NCI-H2029 (cell line): Measurements from ENCODE around the gene TAF7.
"Not testable (repeated sequence)": the region's sequence is repeated elsewhere in the genome, so short reads cannot be mapped to it uniquely, and the experiment has no call there.

Experiments
- DNase-seq: peaks from one replicate; lab custom pipeline; 2025; lab: John Stamatoyannopoulos, UW

Gene TAF7

GRCh38 chr5:141320225-141321169 is at the start of gene TAF7:
Gene TAF7, minus strand, starts transcription at chr5:141320784. Its CDS starts 740 bp downstream, at chr5:141320044.
- DNase-seq, result peak; percentile 87

GRCh38 chr5:141366016-141366896 is 45.7 kb upstream of the TAF7 start:
- DNase-seq, result no peak

GRCh38 chr5:141363952-141364660 is 43.5 kb upstream of the TAF7 start, which contains the start of gene PCDHGA5:
Gene PCDHGA5, plus strand, starts transcription at chr5:141364162. Its CDS starts 169 bp downstream, at chr5:141364331.
- no peak for DNase-seq

- DNase-seq, result no peak
These were observed 42.1 kb upstream of the TAF7 start for GRCh38 chr5:141362719-141363118.

- DNase-seq, result no peak
These were observed 40.1 kb upstream of the TAF7 start for GRCh38 chr5:141360685-141361084.

GRCh38 chr5:141359790-141360426 is 39.3 kb upstream of the TAF7 start, which contains the start of gene PCDHGB2:
Gene PCDHGB2, plus strand, starts transcription at chr5:141359994. Its CDS starts 142 bp downstream, at chr5:141360136.
- peak; percentile 18 for DNase-seq

GRCh38 chr5:141356950-141357349 is 36.4 kb upstream of the TAF7 start:
- DNase-seq, result no peak

- no peak for DNase-seq
These were observed 35.5 kb upstream of the TAF7 start for GRCh38 chr5:141356133-141356532.

GRCh38 chr5:141355641-141356040 is 35.1 kb upstream of the TAF7 start:
- DNase-seq, result no peak

GRCh38 chr5:141354900-141355469 is 34.4 kb upstream of the TAF7 start, which contains the start of gene PCDHGA4:
Gene PCDHGA4, plus strand, starts transcription at chr5:141355021. Its CDS starts 87 bp downstream, at chr5:141355108.
- no peak for DNase-seq

GRCh38 chr5:141351591-141351990 is 31.0 kb upstream of the TAF7 start:
- DNase-seq, result no peak

- peak; percentile 48 for DNase-seq
These were observed 29.5 kb upstream of the TAF7 start, which contains the start of gene PCDHGB1 for GRCh38 chr5:141349917-141350619. Gene PCDHGB1, plus strand, starts transcription at chr5:141350099. Its CDS starts 162 bp downstream, at chr5:141350261.

GRCh38 chr5:141346017-141346416 is 25.4 kb upstream of the TAF7 start:
- DNase-seq, result not testable (repeated sequence)

- DNase-seq, result no peak
These were observed 24.7 kb upstream of the TAF7 start for GRCh38 chr5:141345327-141345726.

GRCh38 chr5:141343953-141344463 is 23.4 kb upstream of the TAF7 start:
- no peak for DNase-seq

- DNase-seq, result no peak
These were observed 22.8 kb upstream of the TAF7 start, which contains the start of gene PCDHGA3 for GRCh38 chr5:141343242-141343952. Gene PCDHGA3, plus strand, starts transcription at chr5:141343829. Its CDS starts 205 bp downstream, at chr5:141344034.

- no peak for DNase-seq
These were observed 22.2 kb upstream of the TAF7 start for GRCh38 chr5:141342773-141343172.

- not testable (repeated sequence) for DNase-seq
These were observed 20.3 kb upstream of the TAF7 start for GRCh38 chr5:141340781-141341354.
